GM19452 (cell line): ENCODE measurements around the gene LRMDA.

ENCODE experiments used
- ATAC-seq: cut with Tn5 transposase; IDR thresholded peaks from one replicate; pipeline ENCODE4 v1.9.1; 2021; ENCODE audit not compliant: unreplicated experiment

LRMDA gene

GRCh38 chr10:75418712-75419111 is 12.7 kb upstream of the LRMDA start:
- no peak for ATAC-seq

GRCh38 chr10:75422913-75423312 is 8.5 kb upstream of the LRMDA start:
- no peak for ATAC-seq

DNA sequence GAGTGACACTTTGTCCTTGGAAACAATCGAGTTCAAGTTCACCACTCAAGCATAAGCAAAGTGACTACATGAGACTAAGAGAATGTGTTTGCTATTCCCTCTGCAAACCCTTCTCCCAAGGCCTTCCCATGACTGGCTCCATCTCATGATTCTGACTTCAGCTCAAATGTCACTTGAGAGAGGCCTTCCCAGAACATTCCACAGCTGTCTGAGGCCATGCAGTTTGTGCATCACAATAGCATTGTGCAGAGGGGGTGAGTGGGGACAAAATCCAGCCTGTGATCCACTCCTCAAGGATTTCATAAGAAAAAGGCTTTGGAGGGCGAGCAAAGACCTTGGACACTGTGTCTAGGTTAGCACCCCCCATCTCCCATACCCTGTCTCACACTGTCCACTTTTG is 6.9 kb upstream of the LRMDA start:
- ATAC-seq, result no peak

- no peak for ATAC-seq
These were observed 5.9 kb upstream of the LRMDA start for GRCh38 chr10:75425291-75426079.

DNA sequence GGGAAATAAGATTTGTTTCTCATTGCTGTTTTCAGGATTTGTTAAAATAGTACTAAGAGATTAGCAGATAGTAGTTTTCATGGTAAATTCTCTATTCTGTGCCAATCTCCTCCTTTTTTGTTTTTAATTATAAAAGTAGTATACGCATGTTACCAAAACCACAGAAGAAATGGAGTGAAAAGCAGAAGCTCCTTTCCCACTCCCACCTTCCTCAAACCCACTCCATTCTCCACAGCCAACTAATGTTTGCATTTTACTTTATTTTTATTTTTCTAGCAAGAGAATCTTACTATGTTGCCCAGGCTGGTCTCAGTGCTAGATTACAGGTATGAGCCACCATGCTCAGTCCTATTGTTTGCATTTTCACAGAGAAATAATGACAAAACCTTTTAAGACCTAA is 4.5 kb upstream of the LRMDA start:
- no peak for ATAC-seq

GRCh38 chr10:75427951-75428350 is 3.5 kb upstream of the LRMDA start:
- no peak for ATAC-seq

DNA sequence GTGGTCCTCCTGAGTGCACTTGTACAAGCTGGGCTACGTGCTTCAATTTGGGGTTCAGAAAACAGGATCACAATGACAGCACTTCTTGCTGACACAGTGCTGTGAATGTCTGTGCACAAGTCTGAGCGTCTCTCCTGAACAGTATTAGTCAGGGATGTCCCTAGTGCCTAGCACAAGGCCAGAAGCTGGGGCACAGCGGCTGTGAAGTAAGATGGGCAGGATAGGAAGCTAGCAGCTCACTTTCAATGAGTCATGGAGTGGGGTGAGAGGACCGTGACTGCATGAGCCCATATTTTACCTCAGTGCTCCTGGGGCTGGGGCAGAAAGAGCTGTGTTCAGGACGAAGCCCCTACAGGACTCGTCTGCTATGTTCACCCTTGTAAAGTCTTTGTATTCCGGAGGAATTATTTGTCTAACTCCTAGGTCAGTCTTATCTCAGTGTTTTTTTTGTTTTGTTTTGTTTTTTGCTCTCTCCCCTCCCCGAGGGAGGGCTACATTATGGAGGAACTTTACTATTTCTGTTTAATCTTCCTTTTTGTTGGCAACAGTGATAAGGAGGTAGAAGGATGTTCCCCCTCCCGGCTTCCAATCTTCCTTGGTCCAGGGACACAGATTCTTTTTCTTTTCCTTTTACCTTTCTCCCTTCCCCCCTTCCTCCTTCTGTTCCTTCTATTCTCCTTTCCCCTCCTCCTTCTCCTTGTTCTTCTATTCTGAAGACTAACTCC is 2.8 kb upstream of the LRMDA start:
- no peak for ATAC-seq

DNA sequence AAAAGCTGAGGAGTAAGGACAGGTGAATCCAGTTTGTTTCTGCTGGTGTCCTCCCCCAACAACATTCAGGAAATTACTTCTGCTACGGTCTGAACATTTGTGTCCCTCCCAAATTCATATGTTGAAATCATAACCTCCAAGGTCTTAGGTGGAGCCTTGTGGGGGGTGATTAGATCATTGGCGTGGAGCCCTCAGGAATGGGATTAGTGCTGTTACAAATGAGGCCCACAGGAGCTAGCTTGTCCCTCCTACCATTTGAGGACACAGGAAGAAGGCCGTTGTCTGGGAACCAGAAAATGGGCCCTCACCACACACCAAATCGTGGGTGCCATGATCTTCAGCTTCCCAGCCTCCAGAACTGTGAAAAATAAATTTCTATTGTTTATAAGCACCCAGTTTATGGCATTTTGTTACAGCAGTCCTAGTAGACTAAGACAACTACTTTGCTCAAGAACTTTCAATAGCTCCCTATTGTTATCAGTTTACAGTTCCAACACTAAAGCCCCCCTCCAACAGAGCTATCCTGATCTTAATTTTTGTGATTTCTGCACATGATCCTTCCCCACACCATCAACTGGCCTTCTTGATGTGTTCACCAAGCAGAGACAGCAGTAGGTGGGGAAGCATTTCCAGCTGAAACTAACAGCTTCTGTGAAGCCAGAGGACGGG is 2.1 kb upstream of the LRMDA start:
- no peak for ATAC-seq

- ATAC-seq, result no peak
These were observed 1.2 kb upstream of the LRMDA start for GRCh38 chr10:75430000-75430763.

DNA sequence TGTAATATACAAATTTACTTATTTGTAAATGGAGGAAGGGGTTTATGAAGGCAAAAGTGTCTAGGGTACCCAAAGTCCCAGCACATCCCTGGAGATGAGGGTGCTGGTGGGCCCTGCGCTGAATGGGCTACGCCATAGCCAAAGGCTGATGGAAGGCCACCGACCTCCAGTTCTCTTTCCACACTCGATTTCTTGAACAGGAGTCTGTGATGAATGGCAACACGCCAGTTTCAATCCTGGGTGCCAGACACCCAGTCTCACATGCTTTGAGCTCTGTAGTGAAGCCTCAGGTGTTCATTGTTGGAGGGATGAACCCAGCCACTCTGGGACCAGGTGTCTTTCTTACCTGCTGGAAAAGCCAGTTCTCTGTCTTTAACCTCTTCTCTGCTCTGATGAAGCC is 752 bp downstream of the LRMDA start:
- ATAC-seq, result no peak

- no peak for ATAC-seq
These were observed 1.3 kb downstream of the LRMDA start for GRCh38 chr10:75432763-75433162.

DNA sequence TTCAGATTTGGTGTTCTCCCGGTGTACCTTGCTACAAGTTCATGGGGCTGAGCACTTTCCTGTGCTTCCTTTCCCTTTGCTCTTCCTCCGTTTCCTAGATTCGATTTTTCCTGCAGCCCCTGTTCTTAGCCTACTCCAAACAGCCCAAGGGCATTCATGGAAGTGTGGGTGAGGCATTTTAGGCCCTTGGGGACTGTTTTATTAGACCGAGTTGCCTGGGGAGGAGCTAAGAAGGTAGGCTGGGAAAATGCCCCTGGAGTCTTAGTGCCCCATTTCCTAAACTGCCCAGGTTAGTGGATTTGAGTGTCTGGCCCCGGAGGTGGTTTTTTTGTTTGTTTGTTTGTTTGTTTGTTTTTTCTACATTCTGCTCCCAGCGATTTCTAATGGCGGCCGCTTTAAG is 1.8 kb downstream of the LRMDA start:
- ATAC-seq, result no peak

DNA sequence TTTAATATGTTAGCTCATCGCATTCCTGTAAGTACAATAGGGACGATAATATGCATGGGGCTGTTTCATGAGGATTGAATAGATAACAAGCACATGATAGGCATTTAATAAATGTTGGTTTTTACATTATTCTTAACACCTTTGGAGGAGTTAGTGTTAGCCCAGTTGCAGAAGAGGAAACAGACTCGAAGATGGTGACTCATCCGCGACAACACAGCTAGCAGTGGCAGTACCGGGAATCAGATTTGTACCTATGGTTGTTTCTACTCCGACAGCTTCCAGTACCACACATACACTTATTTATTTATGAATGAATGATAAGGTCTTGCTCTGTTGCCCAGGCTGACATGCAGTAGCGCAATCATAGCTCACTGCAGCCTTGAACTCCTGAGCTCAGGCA is 2.9 kb downstream of the LRMDA start:
- no peak for ATAC-seq

DNA sequence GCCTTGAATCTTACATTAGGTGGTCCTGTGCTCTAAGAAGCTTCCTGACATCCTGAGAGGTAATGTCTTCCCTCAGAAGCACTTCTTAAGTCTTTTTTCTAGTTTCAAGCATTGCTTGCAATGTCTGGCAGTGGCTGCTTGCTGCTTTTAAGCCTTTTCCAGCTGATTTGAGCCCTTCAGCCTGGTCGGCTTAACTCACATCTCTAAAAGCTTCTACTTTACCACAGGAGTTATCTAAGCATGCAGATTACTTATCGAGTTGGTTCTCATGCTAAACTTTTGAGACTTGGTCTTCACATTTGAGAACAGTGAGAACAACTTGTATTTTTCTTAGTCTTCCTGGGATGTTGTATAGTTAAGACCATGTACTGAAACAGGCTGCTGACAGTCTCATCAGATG is 3.9 kb downstream of the LRMDA start:
- no peak for ATAC-seq

DNA sequence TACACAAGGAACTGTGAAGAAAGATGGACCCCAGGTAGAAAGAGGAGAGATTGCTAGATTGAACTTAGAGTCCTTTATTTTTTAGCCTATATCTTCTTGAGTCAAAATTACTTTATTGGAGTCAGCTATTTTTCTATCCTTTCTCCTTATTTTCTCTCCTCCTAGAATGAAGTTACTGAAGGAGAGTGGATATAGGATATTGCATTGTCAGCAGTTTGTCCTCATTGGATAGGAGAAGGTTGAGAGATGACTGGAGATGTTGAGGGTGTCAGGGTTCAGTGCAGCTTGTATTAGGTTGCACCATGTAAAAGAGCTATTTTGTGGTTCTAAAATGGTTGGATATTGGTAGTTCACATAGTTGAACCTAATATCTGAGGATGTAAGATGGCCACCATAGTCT is 5.5 kb downstream of the LRMDA start:
- ATAC-seq, result no peak

- no peak for ATAC-seq
These were observed 6.3 kb downstream of the LRMDA start for GRCh38 chr10:75437693-75438092.

GRCh38 chr10:75438275-75438674 is 6.9 kb downstream of the LRMDA start:
- ATAC-seq, result no peak

GRCh38 chr10:75439811-75440210 is 8.4 kb downstream of the LRMDA start:
- ATAC-seq, result no peak

DNA sequence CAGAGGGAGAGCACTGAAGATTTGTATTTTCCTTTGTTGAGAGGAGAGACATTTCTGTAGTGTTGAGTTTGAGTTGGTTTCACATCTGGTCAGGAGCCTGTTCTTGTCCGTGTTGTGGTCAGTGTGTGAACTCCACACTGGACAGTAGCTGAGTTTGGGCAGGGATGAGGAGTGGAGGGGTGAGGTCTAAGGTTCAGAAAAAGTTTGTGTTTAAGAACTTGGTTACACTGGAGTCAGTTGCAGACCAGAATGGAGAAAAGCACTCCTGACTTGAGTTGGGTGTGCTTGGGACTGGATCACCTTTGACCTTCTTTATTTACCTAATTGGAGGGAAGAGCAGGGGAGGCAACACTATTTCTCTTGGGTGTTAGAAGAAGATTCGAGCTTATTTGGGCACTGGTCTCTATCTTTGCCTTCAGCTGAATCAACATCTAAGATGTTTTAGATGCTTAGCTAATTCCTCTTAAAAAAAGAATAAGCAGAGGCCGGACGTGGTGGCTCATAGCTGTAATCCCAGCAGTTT is 8.9 kb downstream of the LRMDA start:
- no peak for ATAC-seq

- ATAC-seq, result no peak
These were observed 9.8 kb downstream of the LRMDA start for GRCh38 chr10:75441196-75441595.

GRCh38 chr10:75441682-75442081 is 10.3 kb downstream of the LRMDA start:
- ATAC-seq, result no peak
